DOHH2 (cell line): ENCODE results near the gene PDE3B.

ENCODE experiments used
- EZH2phosphoT487 ChIP-seq: fragments of 200-600 bp; sonication (generic); IDR thresholded peaks from 2 replicates; pipeline ENCODE4 v1.6.1; 2017; ENCODE audit warnings: borderline replicate concordance, mild to moderate bottlenecking, antibody characterized with exemption, low read length, moderate library complexity, mixed read lengths
- TF ChIP-seq, protein P1 (sequence below): fragments of 200-600 bp; sonication (generic); IDR thresholded peaks from one replicate; pipeline ENCODE4 v1.5.1; 2014; ENCODE audit warnings: antibody characterized with exemption, mild to moderate bottlenecking, low read depth, low read length; ENCODE audit not compliant: poor library complexity, severe bottlenecking

- TF ChIP-seq, protein P1, sequence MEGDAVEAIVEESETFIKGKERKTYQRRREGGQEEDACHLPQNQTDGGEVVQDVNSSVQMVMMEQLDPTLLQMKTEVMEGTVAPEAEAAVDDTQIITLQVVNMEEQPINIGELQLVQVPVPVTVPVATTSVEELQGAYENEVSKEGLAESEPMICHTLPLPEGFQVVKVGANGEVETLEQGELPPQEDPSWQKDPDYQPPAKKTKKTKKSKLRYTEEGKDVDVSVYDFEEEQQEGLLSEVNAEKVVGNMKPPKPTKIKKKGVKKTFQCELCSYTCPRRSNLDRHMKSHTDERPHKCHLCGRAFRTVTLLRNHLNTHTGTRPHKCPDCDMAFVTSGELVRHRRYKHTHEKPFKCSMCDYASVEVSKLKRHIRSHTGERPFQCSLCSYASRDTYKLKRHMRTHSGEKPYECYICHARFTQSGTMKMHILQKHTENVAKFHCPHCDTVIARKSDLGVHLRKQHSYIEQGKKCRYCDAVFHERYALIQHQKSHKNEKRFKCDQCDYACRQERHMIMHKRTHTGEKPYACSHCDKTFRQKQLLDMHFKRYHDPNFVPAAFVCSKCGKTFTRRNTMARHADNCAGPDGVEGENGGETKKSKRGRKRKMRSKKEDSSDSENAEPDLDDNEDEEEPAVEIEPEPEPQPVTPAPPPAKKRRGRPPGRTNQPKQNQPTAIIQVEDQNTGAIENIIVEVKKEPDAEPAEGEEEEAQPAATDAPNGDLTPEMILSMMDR = no peak
- TF ChIP-seq EZH2phosphoT487 = no peak
Measured at GRCh38 chr11:14678350-14678749, 34.7 kb downstream of the PDE3B start.
